Activated T-helper 1 cell treated with anti-CD3 and anti-CD28 coated beads, Interleukin-2, amount 50 U/mL, for 16 hours (primary cell): ENCODE data around the gene HSPBAP1.

Experiments used
- DNase-seq, 2 donors: peaks; one replicate each; pipeline ENCODE4 v3.0.0-alpha.2; 2020; ENCODE audit warnings: low read depth in 1 of 2, low spot score in 1 of 2

Gene HSPBAP1

GRCh38 chr3:122793568-122794416 is at the start of gene HSPBAP1:
Gene HSPBAP1, minus strand, starts transcription at chr3:122793831. Its CDS starts 151 bp downstream, at chr3:122793680.
- peak; percentile 80 to 83 for DNase-seq

GRCh38 chr3:122835590-122835989 is 42.0 kb upstream of the HSPBAP1 start:
- no peak for DNase-seq

DNA sequence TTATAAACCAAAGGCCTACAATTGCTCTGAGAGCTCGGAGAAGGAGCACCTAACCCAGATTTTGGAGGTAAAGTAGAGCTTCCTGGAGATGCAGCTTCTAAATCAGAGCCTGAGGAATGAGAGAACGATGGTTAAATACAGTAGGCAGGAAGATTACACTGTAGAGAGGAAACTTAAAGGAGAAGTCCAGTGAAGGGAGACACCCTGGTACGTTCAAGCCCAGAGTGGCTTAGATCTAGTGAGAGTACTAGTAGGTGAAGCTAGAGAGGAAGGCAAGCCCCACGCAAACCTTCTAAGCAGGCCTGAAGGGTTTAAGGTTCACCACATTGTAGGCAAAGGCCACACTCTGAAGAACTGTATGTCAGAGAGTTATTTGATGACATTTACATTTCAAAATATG is 34.6 kb upstream of the HSPBAP1 start:
- DNase-seq: no peak

DNA sequence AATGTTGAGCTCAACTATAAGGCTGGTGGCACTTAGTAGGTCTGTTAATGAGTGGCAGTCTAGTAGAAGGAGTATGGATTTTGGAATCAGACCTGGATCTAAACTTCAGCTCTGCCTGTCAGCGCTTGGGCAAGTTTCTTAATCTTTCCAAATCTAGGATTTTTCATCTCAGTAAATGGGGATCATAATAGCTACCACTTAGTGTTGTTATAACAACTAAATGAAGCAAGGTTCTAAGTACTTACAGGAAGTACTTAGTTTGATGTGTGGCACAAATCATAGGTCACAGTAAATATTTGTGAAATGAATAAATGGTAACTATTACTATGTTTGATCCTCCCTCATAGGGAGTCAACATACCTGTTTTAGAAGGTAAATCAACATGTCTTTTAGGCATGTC is 32.6 kb upstream of the HSPBAP1 start:
- DNase-seq: no peak

DNA sequence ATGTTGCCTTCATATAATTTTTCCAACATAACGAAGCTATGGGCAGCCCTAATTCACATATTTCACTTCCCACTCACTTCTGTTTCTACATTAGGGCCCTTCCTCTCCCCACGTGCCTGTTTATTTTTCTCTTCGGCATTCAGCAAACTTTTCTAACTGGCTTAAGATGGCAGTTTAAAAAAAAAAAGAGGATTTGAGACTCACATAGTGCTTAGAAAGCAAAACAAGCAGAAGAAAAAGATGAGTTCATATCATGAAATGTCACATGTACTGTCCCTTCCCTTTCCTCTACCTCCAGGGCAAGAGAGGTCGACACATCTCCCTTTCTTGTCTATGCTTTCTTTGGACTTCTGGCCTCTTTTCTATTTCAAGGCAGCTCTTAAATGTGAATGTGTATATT is 31.8 kb upstream of the HSPBAP1 start:
- no peak for DNase-seq

GRCh38 chr3:122824465-122825381 is 31.1 kb upstream of the HSPBAP1 start:
- DNase-seq: no peak

GRCh38 chr3:122816587-122816986 is 23.0 kb upstream of the HSPBAP1 start:
- no peak for DNase-seq

GRCh38 chr3:122810734-122811133 is 17.1 kb upstream of the HSPBAP1 start:
- no peak for DNase-seq

- no peak for DNase-seq
Measured at GRCh38 chr3:122803977-122804376, 10.3 kb upstream of the HSPBAP1 start.

DNA sequence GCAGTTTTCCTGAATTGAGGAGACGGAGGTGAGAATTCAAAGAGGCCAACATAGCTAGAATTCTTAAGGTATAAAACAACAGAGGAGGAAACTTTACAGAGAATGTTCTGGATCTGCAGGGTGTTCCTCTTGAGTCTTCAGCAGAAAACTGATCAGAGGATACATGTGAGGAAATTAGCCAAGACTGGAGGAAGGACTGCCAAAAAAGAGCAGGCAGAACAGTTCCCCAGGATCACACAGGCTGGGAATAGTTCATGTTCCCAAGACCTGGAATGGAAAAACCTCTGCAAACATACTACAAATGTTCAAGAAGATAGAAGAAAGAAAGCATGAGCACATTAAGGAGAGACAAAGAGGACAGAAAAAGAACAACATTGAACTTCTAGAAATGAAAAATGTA is 8.7 kb upstream of the HSPBAP1 start:
- DNase-seq: no peak

DNA sequence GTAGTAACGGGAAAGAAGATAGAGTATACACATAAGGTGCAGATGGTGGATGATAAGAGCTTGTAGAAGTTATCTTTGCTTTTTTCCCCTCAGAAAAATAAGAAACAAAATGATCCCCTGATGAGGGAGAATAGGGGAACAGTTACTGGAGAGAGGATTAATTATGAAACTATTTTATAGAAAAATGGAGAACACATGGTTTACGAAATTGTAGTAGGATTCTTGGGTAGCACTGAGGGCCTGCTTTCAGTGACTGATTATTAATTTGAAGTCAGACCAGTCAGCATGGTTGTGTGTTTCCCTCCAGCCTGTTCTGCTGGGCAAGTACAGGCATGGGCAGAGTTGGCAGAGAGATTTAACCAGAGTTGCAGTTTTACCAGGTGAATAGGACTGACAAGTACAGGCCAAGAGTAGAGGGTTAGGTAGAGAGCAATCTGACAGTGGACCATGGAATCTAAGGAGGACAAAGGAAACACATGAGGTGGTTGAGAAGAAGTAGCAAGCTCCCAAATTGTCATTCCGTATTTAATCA is 7.1 kb upstream of the HSPBAP1 start:
- no peak for DNase-seq

DNA sequence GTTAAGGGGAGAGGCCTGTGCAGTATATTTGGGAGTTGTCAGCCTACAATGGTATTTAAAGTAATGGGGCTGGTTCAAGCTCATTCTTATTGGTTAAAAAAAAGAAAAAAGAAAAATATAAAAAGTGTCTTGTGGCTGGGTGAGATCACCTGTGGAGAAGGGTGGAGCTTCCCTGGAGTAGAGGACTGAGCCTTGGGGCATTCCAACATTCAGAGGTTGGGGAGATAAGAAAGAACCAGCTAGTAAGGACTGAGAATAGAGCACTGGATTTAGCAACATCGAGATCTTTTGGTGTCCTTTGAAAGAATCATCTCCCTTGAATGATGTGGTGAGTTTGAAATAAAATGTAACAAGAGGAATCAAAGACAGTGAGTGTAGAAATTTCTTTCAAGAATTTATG is 6.4 kb upstream of the HSPBAP1 start:
- DNase-seq: no peak

- no peak for DNase-seq
Measured at GRCh38 chr3:122799322-122799721, 5.7 kb upstream of the HSPBAP1 start.

- no peak for DNase-seq
Measured at GRCh38 chr3:122797291-122797690, 3.7 kb upstream of the HSPBAP1 start.

DNA sequence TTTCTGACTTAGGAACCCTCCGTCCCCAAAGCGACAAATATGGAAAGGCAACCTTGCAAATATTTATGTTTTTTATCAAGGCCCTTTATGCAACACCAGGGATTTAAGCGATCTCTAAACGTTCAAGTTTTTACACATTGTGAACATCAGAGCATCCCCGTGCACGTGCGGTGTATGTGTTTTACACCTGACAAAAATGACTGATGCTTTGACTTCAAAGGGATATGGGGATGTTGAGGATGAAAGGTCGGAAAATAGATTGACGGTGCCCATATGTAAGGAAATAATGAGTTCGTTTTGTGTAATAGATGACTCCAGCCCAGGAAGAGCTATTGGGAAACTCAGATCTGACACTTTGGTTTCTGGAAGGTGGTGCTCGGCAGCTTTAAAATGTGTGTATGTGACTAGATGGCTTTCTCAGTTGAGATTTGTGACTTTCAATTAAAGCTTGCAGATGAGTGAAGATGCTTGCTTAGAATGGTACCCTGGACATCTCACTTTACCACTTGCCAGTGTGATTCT is 2.1 kb upstream of the HSPBAP1 start:
- DNase-seq: no peak

- DNase-seq: peak; percentile 34 to 55
Measured at GRCh38 chr3:122794779-122795673, 1.4 kb upstream of the HSPBAP1 start, which contains the start of gene SLC49A4. Gene SLC49A4, plus strand, starts transcription at chr3:122795069. Its CDS starts 124 bp downstream, at chr3:122795193.

GRCh38 chr3:122794483-122794778 is 800 bp upstream of the HSPBAP1 start:
- no peak for DNase-seq

DNA sequence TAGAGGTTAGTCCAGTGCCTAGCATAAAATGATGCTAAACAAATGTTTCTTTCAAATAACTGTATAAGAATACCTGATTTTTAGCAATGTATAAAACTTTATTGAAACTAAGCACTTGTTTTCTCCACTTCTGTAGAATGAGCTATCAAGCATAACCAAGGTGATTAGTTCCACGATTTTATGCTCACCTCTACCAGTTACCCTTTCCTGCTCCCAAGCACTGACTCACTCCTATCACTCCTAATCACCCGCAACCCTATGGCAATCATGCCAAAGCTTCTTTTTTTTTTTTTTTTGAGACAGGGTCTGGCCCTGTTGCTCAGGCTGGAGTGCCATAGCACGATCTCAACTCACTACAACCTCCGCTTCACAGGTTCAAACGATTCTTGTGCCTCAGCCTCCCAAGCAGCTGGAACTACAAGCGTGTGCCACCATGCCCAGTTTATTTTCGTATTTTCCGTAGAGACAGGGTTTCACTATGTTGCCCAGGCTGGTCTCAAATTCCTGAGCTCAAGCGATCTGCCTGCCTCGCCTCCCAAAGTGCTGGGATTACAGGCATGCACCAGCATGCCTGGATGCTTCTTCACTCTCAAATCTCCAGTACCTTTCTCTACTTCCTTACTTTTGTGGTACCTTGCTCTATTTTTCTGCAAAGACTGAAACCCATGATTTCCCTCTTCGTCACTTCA is 3.9 kb downstream of the HSPBAP1 start:
- no peak for DNase-seq

DNA sequence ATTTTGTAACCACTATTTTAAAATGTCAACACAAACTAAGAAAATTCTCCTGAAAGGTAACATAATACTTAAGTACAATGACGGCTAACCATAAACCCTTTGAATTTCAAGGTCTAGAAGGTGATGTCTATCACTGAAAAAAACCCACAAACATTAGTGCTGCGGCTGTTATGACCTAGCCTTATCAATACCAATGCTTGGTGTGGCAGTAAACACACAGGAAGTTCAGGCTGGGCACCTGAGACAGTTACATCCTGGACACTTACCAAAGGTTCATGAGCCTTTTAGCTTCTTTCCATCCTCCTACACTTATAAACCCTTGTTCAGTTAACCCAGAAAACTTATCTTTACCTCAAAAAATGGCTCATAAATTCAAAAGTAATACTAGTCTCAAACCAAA is 5.8 kb downstream of the HSPBAP1 start:
- DNase-seq: no peak

DNA sequence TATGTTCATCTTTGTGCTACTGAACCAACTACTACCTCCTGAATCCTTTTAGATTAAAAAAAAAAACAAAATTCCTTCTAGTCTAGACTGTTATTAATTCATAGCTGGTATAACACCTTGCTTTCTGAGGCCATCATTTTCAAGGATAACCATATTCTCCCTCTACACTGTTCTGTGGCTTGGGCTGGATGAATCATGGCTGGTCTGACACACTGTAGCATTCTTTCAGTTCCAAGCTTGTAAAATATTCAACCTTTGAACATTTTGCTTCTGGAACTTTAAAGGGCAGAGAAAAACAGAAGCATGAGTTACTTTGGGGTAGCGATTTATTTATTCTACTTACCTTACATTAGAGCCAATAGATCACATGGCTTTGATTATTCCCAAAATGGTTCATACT is 7.6 kb downstream of the HSPBAP1 start:
- no peak for DNase-seq
